ENCODE data around the gene LCN9. TPM values are rescaled to one million over a fixed set of nuclear protein-coding genes. Genes with fewer than 3 reads are reported as not detected.

Gene LCN9
- total RNA-seq, 1 donor from 2014 or later = 2.4 TPM

- no peaks in the 10 kb centered on the region for H3K36me3 ChIP-seq
- no peak overlapping the region for H3K4me2 ChIP-seq
- DNase-seq (ENCODE audit: low spot score) = no peak
- no peak overlapping the region for H3K9ac ChIP-seq
- H3K79me2 ChIP-seq (ENCODE audit: low read depth) = no peaks in the 10 kb centered on the region
- Mint-ChIP-seq H3K9me3 (peaks cover 10% of the 10 kb centered on the region), H3K27ac (peak overlapping the region; percentile 50), H3K4me3 (peak overlapping the region; percentile 30), H3K27me3 (ENCODE audit: insufficient read depth, low read depth) (peaks cover 12% of the 10 kb centered on the region), H3K4me1 (peaks cover 30% of the 10 kb centered on the region), H3K36me3 (no peaks in the 10 kb centered on the region)
- no peak overlapping the region for H3K27ac ChIP-seq
- TF ChIP-seq, protein P1, sequence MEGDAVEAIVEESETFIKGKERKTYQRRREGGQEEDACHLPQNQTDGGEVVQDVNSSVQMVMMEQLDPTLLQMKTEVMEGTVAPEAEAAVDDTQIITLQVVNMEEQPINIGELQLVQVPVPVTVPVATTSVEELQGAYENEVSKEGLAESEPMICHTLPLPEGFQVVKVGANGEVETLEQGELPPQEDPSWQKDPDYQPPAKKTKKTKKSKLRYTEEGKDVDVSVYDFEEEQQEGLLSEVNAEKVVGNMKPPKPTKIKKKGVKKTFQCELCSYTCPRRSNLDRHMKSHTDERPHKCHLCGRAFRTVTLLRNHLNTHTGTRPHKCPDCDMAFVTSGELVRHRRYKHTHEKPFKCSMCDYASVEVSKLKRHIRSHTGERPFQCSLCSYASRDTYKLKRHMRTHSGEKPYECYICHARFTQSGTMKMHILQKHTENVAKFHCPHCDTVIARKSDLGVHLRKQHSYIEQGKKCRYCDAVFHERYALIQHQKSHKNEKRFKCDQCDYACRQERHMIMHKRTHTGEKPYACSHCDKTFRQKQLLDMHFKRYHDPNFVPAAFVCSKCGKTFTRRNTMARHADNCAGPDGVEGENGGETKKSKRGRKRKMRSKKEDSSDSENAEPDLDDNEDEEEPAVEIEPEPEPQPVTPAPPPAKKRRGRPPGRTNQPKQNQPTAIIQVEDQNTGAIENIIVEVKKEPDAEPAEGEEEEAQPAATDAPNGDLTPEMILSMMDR (IDR thresholded peaks at IDR 0.05) = no peak
- no peak for TF ChIP-seq EZH2 (IDR thresholded peaks at IDR 0.05)
- TF ChIP-seq EZH2phosphoT487 (IDR thresholded peaks at IDR 0.05) = no peak
- no peaks in the 10 kb centered on the region for H4K20me1 ChIP-seq (ENCODE audit: low read depth)
- H3K9me3 ChIP-seq (ENCODE audit: low read depth) = no peaks in the 10 kb centered on the region
- no peaks in the 10 kb centered on the region for H3K27me3 ChIP-seq
- no peak overlapping the region for H3K4me3 ChIP-seq
- H3K4me1 ChIP-seq = peaks cover 13% of the 10 kb centered on the region
- H2AFZ ChIP-seq (replicated peaks) = no peak overlapping the region
- H3F3A ChIP-seq (ENCODE audit: low read depth) = peaks cover 6% of the 10 kb centered on the region
Measured at GRCh38 chr9:135664266-135664665, 1.2 kb downstream of the LCN9 start.

GRCh38 chr9:135664801-135665794 lies 2.0 kb downstream of the LCN9 start:
- H3K4me3 ChIP-seq = no peak overlapping the region
- peaks cover 12% of the 10 kb centered on the region for H3K27me3 Mint-ChIP-seq (ENCODE audit: insufficient read depth, low read depth)

DNA sequence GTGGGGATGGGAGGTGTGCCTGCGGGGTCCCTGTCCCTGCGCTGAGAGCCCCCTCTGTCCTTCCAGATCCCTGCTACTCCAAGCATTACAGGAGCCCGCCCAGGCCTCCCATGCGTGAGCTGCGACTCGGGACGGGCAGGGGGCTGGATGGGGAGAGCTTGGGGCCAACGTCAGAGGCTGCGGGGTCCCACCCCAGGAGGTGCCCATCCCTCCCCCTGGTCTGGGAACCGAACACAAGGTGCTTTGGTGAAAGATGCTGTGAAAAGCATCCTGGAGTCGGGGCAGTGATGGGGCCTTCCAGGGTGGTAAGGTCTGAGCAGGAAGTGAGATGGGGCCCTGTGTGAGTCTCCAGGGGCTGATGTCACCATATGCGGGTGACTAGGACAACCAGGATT lies 2.7 kb downstream of the LCN9 start:
- Histone ChIP-seq H2AFZ (replicated peaks) (no peak overlapping the region), H3K9me3 (ENCODE audit: low read depth) (no peaks in the 10 kb centered on the region), H3K4me1 (peaks cover 13% of the 10 kb centered on the region), H3K4me3 (no peak overlapping the region), H3K27ac (no peak overlapping the region), H3K4me2 (no peak overlapping the region), H4K20me1 (ENCODE audit: low read depth) (no peaks in the 10 kb centered on the region), H3K27me3 (no peaks in the 10 kb centered on the region), H3K79me2 (ENCODE audit: low read depth) (no peaks in the 10 kb centered on the region), H3K36me3 (no peaks in the 10 kb centered on the region), H3F3A (ENCODE audit: low read depth) (peaks cover 6% of the 10 kb centered on the region), H3K9ac (no peak overlapping the region)
- H3K4me3 Mint-ChIP-seq = no peak overlapping the region
- TF ChIP-seq, protein P1 (IDR thresholded peaks at IDR 0.05) = no peak
- TF ChIP-seq EZH2phosphoT487 (IDR thresholded peaks at IDR 0.05) (no peak), EZH2 (IDR thresholded peaks at IDR 0.05) (no peak)
- H3K9me3 Mint-ChIP-seq = peaks cover 10% of the 10 kb centered on the region
- H3K36me3 Mint-ChIP-seq = no peaks in the 10 kb centered on the region
- peaks cover 12% of the 10 kb centered on the region for H3K27me3 Mint-ChIP-seq (ENCODE audit: insufficient read depth, low read depth)
- no peak overlapping the region for H3K27ac Mint-ChIP-seq
- H3K4me1 Mint-ChIP-seq = peaks cover 28% of the 10 kb centered on the region
- DNase-seq (ENCODE audit: low spot score) = no peak

More at GRCh38 chr9:135664801-135665794, 2.0 kb downstream of the LCN9 start:
- H3K79me2 ChIP-seq (ENCODE audit: low read depth) = no peaks in the 10 kb centered on the region
- Mint-ChIP-seq H3K27ac (no peak overlapping the region), H3K4me1 (peaks cover 30% of the 10 kb centered on the region), H3K9me3 (peaks cover 10% of the 10 kb centered on the region), H3K4me3 (no peak overlapping the region), H3K36me3 (no peaks in the 10 kb centered on the region)
- no peak overlapping the region for H3K9ac ChIP-seq
- H3F3A ChIP-seq (ENCODE audit: low read depth) = peaks cover 6% of the 10 kb centered on the region
- no peak for DNase-seq (ENCODE audit: low spot score)
- peaks cover 13% of the 10 kb centered on the region for H3K4me1 ChIP-seq
- TF ChIP-seq EZH2 (IDR thresholded peaks at IDR 0.05) (no peak), EZH2phosphoT487 (IDR thresholded peaks at IDR 0.05) (no peak)
- TF ChIP-seq, protein P1 (IDR thresholded peaks at IDR 0.05) = no peak
- no peaks in the 10 kb centered on the region for H3K36me3 ChIP-seq
- no peaks in the 10 kb centered on the region for H4K20me1 ChIP-seq (ENCODE audit: low read depth)
- H3K27ac ChIP-seq = no peak overlapping the region
- H3K4me2 ChIP-seq = no peak overlapping the region
- H3K27me3 ChIP-seq = no peaks in the 10 kb centered on the region
- no peaks in the 10 kb centered on the region for H3K9me3 ChIP-seq (ENCODE audit: low read depth)
- no peak overlapping the region for H2AFZ ChIP-seq (replicated peaks)

Data from neural progenitor cell (in vitro differentiated cells).